ENCODE results near the gene FRMD4A.

- no peak for TF ChIP-seq CTCF (IDR thresholded peaks at IDR 0.05; ENCODE audit: poor library complexity)
- TF ChIP-seq EZH2phosphoT487 (IDR thresholded peaks at IDR 0.05; ENCODE audit: low read depth, severe bottlenecking, unreplicated experiment), result no peak
- no peak for TF ChIP-seq EZH2 (IDR thresholded peaks at IDR 0.05; ENCODE audit: borderline replicate concordance)
Measured at GRCh38 chr10:13930120-13930519, 400.6 kb downstream of the FRMD4A start.

All from hepatocyte (in vitro differentiated cells).